Heart left ventricle (tissue), 16 donors: ENCODE results near the gene RAB4B. TPM values are rescaled to one million over a fixed set of nuclear protein-coding genes. Genes with fewer than 3 reads are reported as not detected.

Source experiments
- ATAC-seq, 4 donors: fragments of 200-7000 bp; cut with Tn5 transposase; one replicate each; pipeline ENCODE4 v1.9.1; 2020 to 2022; ENCODE audit warnings: moderate library complexity in 4 of 4, mild to moderate bottlenecking in 3 of 4, moderate number of reproducible peaks in 1 of 4
- DNase-seq, 5 donors: peaks; one replicate each; pipeline ENCODE4 v3.0.0-alpha.2; 2020
- H3K27ac ChIP-seq, 12 donors: fragments of 200-600 bp; sonication (generic) in 4 of 12; one replicate each; pipeline versions ENCODE4 v1.5.0 to v1.8.0; 2016 to 2022; ENCODE audit warnings: mild to moderate bottlenecking in 2 of 12
- H3K27me3 ChIP-seq, 9 donors: fragments of 200-600 bp; sonication (generic) in 2 of 9; one replicate each; pipeline versions ENCODE4 v1.5.1 to v1.8.0; 2016 to 2022; ENCODE audit warnings: mild to moderate bottlenecking in 3 of 9
- H3K36me3 ChIP-seq, 9 donors: fragments of 200-600 bp; sonication (generic) in 2 of 9; one replicate each; pipeline versions ENCODE4 v1.5.0 to v1.8.0; 2018 to 2022; ENCODE audit warnings: mild to moderate bottlenecking in 2 of 9
- H3K4me1 ChIP-seq, 12 donors: fragments of 200-600 bp; sonication (generic) in 4 of 12; one replicate each; pipeline versions ENCODE4 v1.5.0 to v1.8.0; 2016 to 2022; ENCODE audit warnings: mild to moderate bottlenecking in 3 of 12
- H3K4me3 ChIP-seq, 12 donors: fragments of 200-600 bp; sonication (generic) in 4 of 12; one replicate each; pipeline versions ENCODE4 v1.5.0 to v1.8.0; 2017 to 2022; ENCODE audit warnings: mild to moderate bottlenecking in 9 of 12, moderate library complexity in 4 of 12
- H3K9me3 ChIP-seq, 12 donors: fragments of 200-600 bp; sonication (generic) in 4 of 12; one replicate each; pipeline versions ENCODE4 v1.5.0 to v1.8.0; 2016 to 2022; ENCODE audit warnings: mild to moderate bottlenecking in 1 of 12
- POLR2A ChIP-seq, 2 donors: fragments of 450-650 bp; IDR thresholded peaks; one replicate each; pipeline ENCODE4 v1.6.1; 2017; ENCODE audit warnings: antibody characterized with exemption in 2 of 2, mild to moderate bottlenecking in 2 of 2, moderate library complexity in 2 of 2
- WGBS, 4 donors: extraction: QIAGEN DNeasy Blood & Tissue Kit in 2 of 4; methylation state at CpG; one replicate each; pipeline versions ENCODE4 v1.1.5 to v1.1.7; 2013 to 2018; 5-methylcytosine and 5-hydroxymethylcytosine counted together
- intact Hi-C, 10 donors: fragments of 100-400 bp; cut with DNase I; formaldehyde crosslinking; loops; one replicate each; pipeline versions ENCODE4 v1.11.1 to v1.14.2; 2022
- polyA plus RNA-seq, 2 donors: library from polyadenylated mRNA; stranded (reverse); fragments of 200-250 nt; gene quantifications; one replicate each; pipeline ENCODE4 v1.2.3, GENCODE V29; 2013
- total RNA-seq, 9 donors: library from RNA; depleted of rRNA in 2 of 9; stranded (reverse); fragments of >200 nt in 2 of 9; fragmentation: NEBNext Ultra II Directional in 3 of 9; extraction: Animal tissue kit (Norgen Biotek cat#: 25700) in 3 of 9; gene quantifications; one replicate each; pipeline versions ENCODE4 v1.1.0 to v1.2.4, GENCODE V29; 2016 to 2023
- TF ChIP-seq, protein P1 (sequence below), 12 donors: fragments of 200-600 bp; sonication (generic) in 4 of 12; IDR thresholded peaks; one replicate each; pipeline versions ENCODE4 v1.5.0 to v1.8.0; 2018 to 2022; ENCODE audit warnings: antibody characterized with exemption in 12 of 12, mild to moderate bottlenecking in 5 of 12
- donor health status: ischemic (EF 13 %, LVEDD 7.1; RV severe dilation, severe dysfunction).
- donor health status: healthy with polysubstance abuse.
- donor health status: DM: no; HTN: yes; CAD: no.
- donor health status: DM: no; HTN: no; CAD: no.
- donor health status: ischemic (EF 25% LVEDD 6.9; RV normal size, moderate dysfunction).
- donor health status: ischemic (EF 25% LVEDD 5.7; RV mildly dilated, moderate dysfunction).
- donor health status: healthy.
- donor health status: DM: yes; HTN: yes; CAD: no.
- donor health status: ischemic (EF 35%, LVEDD 5.7; RV mildly dilated, moderate dysfunction).
- donor health status: nonischemic (EF 11% LVEDD 7.7; RV severe dilation, severe dysfunction).
- donor health status: DM: yes; HTN: yes; CAD: no.
- donor health status: PGD.
- donor health status: ischemic (EF 29% LVEDD 5.4; RV normal size, mild dysfunction).
- donor health status: nonischemic (EF 23%, LVEDD 6.1; RV moderate dilation, normal function).

Gene RAB4B
- total and polyA plus RNA-seq, 11 donors: 12.3 to 50.1 (median 17.2) TPM

DNA sequence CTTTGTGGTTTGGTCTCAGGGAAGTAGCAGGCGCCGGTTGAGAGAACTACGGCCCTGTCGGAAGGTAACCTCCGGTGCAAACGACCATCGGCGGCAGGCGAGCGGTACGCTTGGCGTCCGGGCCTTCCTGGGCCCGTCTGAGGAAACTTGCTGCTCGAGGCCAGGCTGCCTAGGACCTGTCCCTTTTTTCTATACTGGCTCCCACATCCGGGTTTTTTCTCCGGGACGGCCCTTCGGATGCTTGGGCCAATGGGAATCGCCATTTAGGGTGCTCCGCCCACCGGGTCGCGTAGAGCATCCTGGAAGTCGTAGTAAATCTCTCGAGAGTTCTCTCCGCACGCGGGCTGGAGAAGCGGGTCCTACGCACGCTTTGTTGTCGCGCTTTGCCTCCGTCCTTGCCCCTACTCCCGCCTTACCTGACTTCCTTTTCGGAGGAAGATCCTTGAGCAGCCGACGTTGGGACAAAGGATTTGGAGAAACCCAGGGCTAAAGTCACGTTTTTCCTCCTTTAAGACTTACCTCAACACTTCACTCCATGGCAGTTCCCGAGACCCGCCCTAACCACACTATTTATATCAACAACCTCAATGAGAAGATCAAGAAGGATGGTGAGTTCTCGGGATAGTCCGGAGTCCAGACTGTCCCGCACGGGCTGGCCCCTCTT, 27.0 kb upstream of the RAB4B start, which contains the start of gene SNRPA:
Gene SNRPA (plus strand): TSS at position 330 of the 664 bp plus-strand sequence. CDS start 206 bp downstream, at position 536.
- H3K4me1 ChIP-seq: peaks cover 2 to 72% (median 39%) of the 10 kb centered on the region in 12 donors
- peaks cover 0 to 14% (median 4%) of the 10 kb centered on the region in 9 donors for H3K36me3 ChIP-seq
- DNase-seq (peak; percentile 96 to 98 (median 97)), ATAC-seq (peak; percentile 87 to 89 (median 88))
- WGBS, 4 donors: 0% methylated on average over 23 to 46 of the region's 46 CpGs
- peak within 1 kb of the TSS; percentile 90 to 100 (median 96) for H3K27ac ChIP-seq
- TF ChIP-seq, protein P1, sequence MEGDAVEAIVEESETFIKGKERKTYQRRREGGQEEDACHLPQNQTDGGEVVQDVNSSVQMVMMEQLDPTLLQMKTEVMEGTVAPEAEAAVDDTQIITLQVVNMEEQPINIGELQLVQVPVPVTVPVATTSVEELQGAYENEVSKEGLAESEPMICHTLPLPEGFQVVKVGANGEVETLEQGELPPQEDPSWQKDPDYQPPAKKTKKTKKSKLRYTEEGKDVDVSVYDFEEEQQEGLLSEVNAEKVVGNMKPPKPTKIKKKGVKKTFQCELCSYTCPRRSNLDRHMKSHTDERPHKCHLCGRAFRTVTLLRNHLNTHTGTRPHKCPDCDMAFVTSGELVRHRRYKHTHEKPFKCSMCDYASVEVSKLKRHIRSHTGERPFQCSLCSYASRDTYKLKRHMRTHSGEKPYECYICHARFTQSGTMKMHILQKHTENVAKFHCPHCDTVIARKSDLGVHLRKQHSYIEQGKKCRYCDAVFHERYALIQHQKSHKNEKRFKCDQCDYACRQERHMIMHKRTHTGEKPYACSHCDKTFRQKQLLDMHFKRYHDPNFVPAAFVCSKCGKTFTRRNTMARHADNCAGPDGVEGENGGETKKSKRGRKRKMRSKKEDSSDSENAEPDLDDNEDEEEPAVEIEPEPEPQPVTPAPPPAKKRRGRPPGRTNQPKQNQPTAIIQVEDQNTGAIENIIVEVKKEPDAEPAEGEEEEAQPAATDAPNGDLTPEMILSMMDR (IDR thresholded peaks at IDR 0.05): no peak
- TF ChIP-seq POLR2A (IDR thresholded peaks at IDR 0.05): peak; percentile 0 to 67
- no peaks in the 10 kb centered on the region for H3K27me3 ChIP-seq
- no peaks in the 10 kb centered on the region for H3K9me3 ChIP-seq
- intact Hi-C loops: loop anchor here in 7 of 10 donors (1.0 to 5.0 kb wide), 10 partner anchors 26 to 68 kb away; partner anchors contain the start of genes EGLN2 (in 4 of the 7), COQ8B (in 2 of the 7), ITPKC (in 2 of the 7) and RAB4B (in 2 of the 7)
- H3K4me3 ChIP-seq: peak within 1 kb of the TSS; percentile 38 to 85 (median 71)

DNA sequence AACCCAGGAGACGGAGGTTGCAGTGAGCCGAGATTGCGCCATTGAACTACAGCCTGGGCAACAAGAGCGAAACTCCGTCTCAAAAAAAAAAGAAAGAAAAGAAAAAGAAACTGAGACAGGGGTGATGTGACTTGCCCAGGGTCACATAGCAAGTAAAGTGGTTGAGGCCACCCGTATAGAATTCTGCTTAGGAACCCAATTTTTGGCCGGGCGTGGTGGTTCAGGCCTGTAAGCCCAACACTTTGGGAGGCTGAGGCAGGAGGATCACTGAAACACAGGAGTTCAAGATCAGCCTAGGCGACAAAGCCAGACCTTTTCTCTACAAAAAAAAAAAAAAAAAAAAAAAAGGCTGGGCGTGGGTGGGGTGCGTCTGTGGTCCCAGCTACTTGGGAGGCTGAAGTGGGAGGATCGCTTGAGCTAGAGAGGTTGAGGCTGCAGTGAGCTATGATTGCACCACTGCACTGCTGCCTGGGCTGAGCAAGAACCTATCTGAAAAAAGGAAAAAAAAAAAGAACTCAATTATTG, 25.7 kb upstream of the RAB4B start:
- Histone ChIP-seq H3K4me1 (peaks cover 2 to 83% (median 39%) of the 10 kb centered on the region in 12 donors), H3K27ac (peak overlapping the region in 3 of 12 donors; percentile 95 to 100 (median 96)), H3K4me3 (peak overlapping the region in 11 of 12 donors; percentile 38 to 85 (median 71)), H3K27me3 (no peaks in the 10 kb centered on the region), H3K36me3 (peaks cover 0 to 26% (median 16%) of the 10 kb centered on the region in 9 donors), H3K9me3 (no peaks in the 10 kb centered on the region)
- intact Hi-C loops: loop anchor here in 3 of 10 donors (2.0 to 5.0 kb wide), 2 partner anchors 45 to 46 kb away; partner anchors contain the start of gene EGLN2 (in 3 of the 3)
- DNase-seq (no peak), ATAC-seq (no peak)
- TF ChIP-seq, protein P1 (IDR thresholded peaks at IDR 0.05): no peak
- TF ChIP-seq POLR2A (IDR thresholded peaks at IDR 0.05): no peak
- WGBS, 4 donors: 84 to 89% (median 87%) methylated on average over 12 of the region's 12 CpGs

DNA sequence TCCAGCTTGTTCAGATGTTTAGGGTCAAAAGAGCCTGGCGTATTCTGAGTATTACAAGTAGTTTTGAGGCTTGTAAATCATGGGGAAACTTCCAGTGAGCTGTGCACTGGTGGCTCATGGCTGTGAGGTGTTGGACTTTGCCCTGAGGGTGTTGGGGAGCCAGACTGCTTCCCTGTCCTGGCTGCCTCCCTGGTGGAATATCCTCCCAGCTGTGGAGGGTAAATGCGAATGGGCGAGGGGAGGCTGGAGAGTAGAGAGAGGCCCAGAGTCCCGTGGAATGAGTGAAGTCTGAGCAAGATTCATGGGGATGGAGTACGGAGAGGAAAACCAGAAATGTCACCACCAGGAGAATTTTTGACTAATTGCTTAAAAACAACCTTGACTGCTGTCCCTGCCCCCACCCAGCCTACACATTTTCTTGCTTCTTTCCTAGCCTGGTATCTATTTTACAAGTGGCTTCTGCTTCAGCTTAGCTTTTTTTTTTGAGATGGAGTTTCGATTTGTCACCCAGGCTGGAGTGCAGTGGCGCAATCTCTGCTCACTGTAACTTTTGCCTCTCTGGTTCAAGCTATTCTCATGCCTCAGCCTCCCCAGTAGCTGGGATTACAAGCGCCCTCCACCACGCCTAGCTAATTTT, 23.3 kb upstream of the RAB4B start:
- Histone ChIP-seq H3K9me3 (no peaks in the 10 kb centered on the region), H3K4me1 (peaks cover 0 to 61% (median 31%) of the 10 kb centered on the region in 12 donors), H3K36me3 (peaks cover 0 to 50% (median 40%) of the 10 kb centered on the region in 9 donors), H3K4me3 (peak overlapping the region in 1 of 12 donors; percentile 44), H3K27ac (peak overlapping the region in 1 of 12 donors; percentile 85), H3K27me3 (no peaks in the 10 kb centered on the region)
- DNase-seq: no peak
- 83 to 87% (median 86%) methylated on average over 9 of the region's 9 CpGs for WGBS, 4 donors
- no peak for TF ChIP-seq POLR2A (IDR thresholded peaks at IDR 0.05)
- TF ChIP-seq, protein P1 (IDR thresholded peaks at IDR 0.05): no peak
- intact Hi-C loops: loop anchor here in 3 of 10 donors (5.0 kb wide), 2 partner anchors 43 to 63 kb away; partner anchors contain the start of gene EGLN2 (in 2 of the 3)
- ATAC-seq: no peak
